Activated T-cell treated with anti-CD3 and anti-CD28 coated beads for 48 hours (primary cell): ENCODE measurements around the gene KRTAP10-11.
"Not testable (repeated sequence)": the region's sequence is repeated elsewhere in the genome, so short reads cannot be mapped to it uniquely, and the experiment has no call there.

Experiments
- DNase-seq: peaks from one replicate; pipeline ENCODE4 v3.0.0-alpha.2; 2020; ENCODE audit warnings: low read depth

KRTAP10-11 gene

GRCh38 chr21:44664691-44665090, 18.5 kb downstream of the KRTAP10-11 start:
- no peak for DNase-seq

GRCh38 chr21:44666401-44667320, 20.4 kb downstream of the KRTAP10-11 start, which contains the start of gene KRTAP12-2:
KRTAP12-2 (minus strand) TSS chr21:44666927; CDS start chr21:44666886, 41 bp downstream.
- no peak for DNase-seq

- DNase-seq, result no peak
These were observed 21.4 kb downstream of the KRTAP10-11 start for GRCh38 chr21:44667612-44668011.

- DNase-seq, result no peak
These were observed 24.6 kb downstream of the KRTAP10-11 start for GRCh38 chr21:44670642-44671432.

- DNase-seq, result no peak
These were observed 25.7 kb downstream of the KRTAP10-11 start for GRCh38 chr21:44671911-44672310.

- no peak for DNase-seq
These were observed 31.7 kb downstream of the KRTAP10-11 start for GRCh38 chr21:44677881-44678280.

- no peak for DNase-seq
These were observed 34.9 kb downstream of the KRTAP10-11 start for GRCh38 chr21:44681152-44681551.

GRCh38 chr21:44681861-44682579, 35.8 kb downstream of the KRTAP10-11 start, which contains the start of gene KRTAP12-1:
KRTAP12-1 (minus strand) TSS chr21:44682163; CDS start chr21:44682123, 40 bp downstream.
- DNase-seq, result no peak

- DNase-seq, result no peak
These were observed 36.5 kb downstream of the KRTAP10-11 start for GRCh38 chr21:44682580-44683151.

- no peak for DNase-seq
These were observed 37.9 kb downstream of the KRTAP10-11 start for GRCh38 chr21:44684077-44684476.

- DNase-seq, result no peak
These were observed 38.3 kb downstream of the KRTAP10-11 start for GRCh38 chr21:44684483-44684882.

- not testable (repeated sequence) for DNase-seq
These were observed 38.8 kb downstream of the KRTAP10-11 start for GRCh38 chr21:44685050-44685449.

GRCh38 chr21:44686000-44686781, 40.0 kb downstream of the KRTAP10-11 start:
- DNase-seq, result no peak

GRCh38 chr21:44686843-44687561, 40.8 kb downstream of the KRTAP10-11 start:
- no peak for DNase-seq

GRCh38 chr21:44687671-44688070, 41.5 kb downstream of the KRTAP10-11 start:
- DNase-seq, result no peak

GRCh38 chr21:44689740-44690139, 43.5 kb downstream of the KRTAP10-11 start:
- DNase-seq, result not testable (repeated sequence)

- DNase-seq, result no peak
These were observed 45.5 kb downstream of the KRTAP10-11 start for GRCh38 chr21:44691686-44692085.

- DNase-seq, result no peak
These were observed 46.7 kb downstream of the KRTAP10-11 start for GRCh38 chr21:44692798-44693512.

- no peak for DNase-seq
These were observed 48.6 kb downstream of the KRTAP10-11 start for GRCh38 chr21:44694776-44695175.
